ENCODE data around the gene SLC26A9.

GRCh38 chr1:205963352-205964155 lies 20.3 kb upstream of the SLC26A9 start:
- TF ChIP-seq POLR2AphosphoS5 (IDR thresholded peaks at IDR 0.05; ENCODE audit: low read depth, low read length) (no peak), POLR2A (IDR thresholded peaks at IDR 0.05; ENCODE audit: low read depth, low read length) (no peak), TAF1 (IDR thresholded peaks at IDR 0.05; ENCODE audit: borderline replicate concordance, low read depth, low read length) (no peak)
